Esophagus squamous epithelium (tissue), 4 donors: ENCODE data around the gene TTYH2.

Source experiments
- CTCF ChIP-seq, 6 experiments: fragments of 450-650 bp in 4 of 6; fragments of 200-600 bp in 2 of 6; sonication (generic) in 2 of 6; IDR thresholded peaks; one replicate each; pipeline ENCODE4 v1.5.1; 2016 to 2019; ENCODE audit warnings: antibody characterized with exemption in 6 of 6, mild to moderate bottlenecking in 4 of 6, moderate library complexity in 4 of 6
- POLR2A ChIP-seq, 4 donors: fragments of 450-650 bp; IDR thresholded peaks; one replicate each; pipeline ENCODE4 v1.6.1; 2017; ENCODE audit warnings: antibody characterized with exemption in 4 of 4, mild to moderate bottlenecking in 4 of 4, moderate library complexity in 3 of 4

GRCh38 chr17:74219576-74220133, 6.3 kb downstream of the TTYH2 start:
- TF ChIP-seq CTCF (IDR thresholded peaks at IDR 0.05) (no peak), POLR2A (IDR thresholded peaks at IDR 0.05) (no peak)
